SU-DHL-6 (cell line): ENCODE results near the gene TRDN.

Source experiments
- H2AFZ ChIP-seq: fragments of 200-600 bp; sonication (generic); 2 replicates; pipeline ENCODE4 v1.6.1; 2014; ENCODE audit warnings: low read depth, mild to moderate bottlenecking, moderate library complexity, mixed read lengths, antibody characterized with exemption, low read length; ENCODE audit not compliant: severe bottlenecking
- H3F3A ChIP-seq: fragments of 200-600 bp; shearing (Covaris generic); 2 replicates; pipeline ENCODE4 v1.6.0; 2016; ENCODE audit warnings: antibody characterized with exemption, mild to moderate bottlenecking; ENCODE audit not compliant: insufficient read depth
- H3K27ac ChIP-seq: fragments of 200-600 bp; sonication (generic); 2 replicates; pipeline ENCODE4 v1.5.1; 2016; ENCODE audit warnings: low read depth, mild to moderate bottlenecking, low read length, moderate library complexity, mixed read lengths
- H3K27me3 ChIP-seq: fragments of 200-600 bp; sonication (generic), shearing (Covaris generic); 2 replicates; pipeline ENCODE4 v1.6.0; 2014; ENCODE audit warnings: mild to moderate bottlenecking, low read length
- H3K36me3 ChIP-seq: fragments of 200-600 bp; sonication (generic); 2 replicates; pipeline ENCODE4 v1.6.1; 2014; ENCODE audit warnings: mild to moderate bottlenecking, low read length, mixed read lengths
- H3K4me2 ChIP-seq: fragments of 300-600, 200-600 bp; shearing (Covaris generic), sonication (generic); 2 replicates; pipeline ENCODE4 v1.6.0; 2014; ENCODE audit warnings: low read length, low read depth, mild to moderate bottlenecking; ENCODE audit not compliant: poor library complexity, severe bottlenecking
- H3K4me3 ChIP-seq: fragments of 200-600 bp; sonication (generic); 2 replicates; pipeline ENCODE4 v1.5.1; 2014; ENCODE audit warnings: antibody characterized with exemption, low read length, mild to moderate bottlenecking, mixed read lengths; ENCODE audit not compliant: insufficient read depth, poor library complexity, severe bottlenecking
- H3K79me2 ChIP-seq: fragments of 200-600 bp; sonication (generic); 2 replicates; pipeline ENCODE4 v1.6.1; 2014; ENCODE audit warnings: mild to moderate bottlenecking, low read length, moderate library complexity; ENCODE audit not compliant: insufficient read depth
- H3K9ac ChIP-seq: fragments of 200-600 bp; sonication (generic); 2 replicates; pipeline ENCODE4 v1.7.0; 2014; ENCODE audit warnings: mild to moderate bottlenecking, low read length
- H3K9me2 ChIP-seq: fragments of 200-600 bp; sonication (generic); replicated peaks from 2 replicates; pipeline ENCODE4 v1.6.1; 2014; ENCODE audit warnings: low read length; ENCODE audit not compliant: insufficient read depth
- H3K9me3 ChIP-seq: fragments of 200-600 bp; sonication (generic); 2 replicates; pipeline ENCODE4 v1.6.1; 2014; ENCODE audit warnings: low read length, mixed read lengths; ENCODE audit not compliant: insufficient read depth
- H4K20me1 ChIP-seq: fragments of 200-600 bp; sonication (generic); 2 replicates; pipeline ENCODE4 v1.6.1; 2014; ENCODE audit warnings: low read depth, mild to moderate bottlenecking, antibody characterized with exemption, low read length, moderate library complexity, mixed read lengths
- CTCF ChIP-seq: fragments of 200-600 bp; sonication (generic); IDR thresholded peaks from one replicate; pipeline ENCODE4 v1.5.1; 2017; ENCODE audit warnings: antibody characterized with exemption, mild to moderate bottlenecking, low read length, moderate library complexity; ENCODE audit not compliant: insufficient read depth, poor library complexity, severe bottlenecking
- EZH2phosphoT487 ChIP-seq: fragments of 200-600 bp; sonication (generic), shearing (Covaris generic); conservative IDR thresholded peaks from 2 replicates; pipeline ENCODE4 v1.6.1; 2018; ENCODE audit warnings: mild to moderate bottlenecking, antibody characterized with exemption, low read length, moderate library complexity, mixed read lengths

Gene TRDN

GRCh38 chr6:123448306-123448884, 188.4 kb downstream of the TRDN start:
- no peak overlapping the region for H2AFZ ChIP-seq
- H3K79me2 ChIP-seq, result no peaks in the 10 kb centered on the region
- no peaks in the 10 kb centered on the region for H3F3A ChIP-seq
- no peaks in the 10 kb centered on the region for H3K9me2 ChIP-seq
- H4K20me1 ChIP-seq, result no peaks in the 10 kb centered on the region
- H3K27ac ChIP-seq, result no peak overlapping the region
- H3K9ac ChIP-seq, result no peak overlapping the region
- H3K27me3 ChIP-seq, result no peaks in the 10 kb centered on the region
- no peak overlapping the region for H3K4me2 ChIP-seq
- H3K4me3 ChIP-seq, result no peak overlapping the region
- H3K9me3 ChIP-seq, result no peaks in the 10 kb centered on the region
- no peaks in the 10 kb centered on the region for H3K36me3 ChIP-seq
- no peak for TF ChIP-seq CTCF

GRCh38 chr6:123447315-123447937, 189.3 kb downstream of the TRDN start:
- TF ChIP-seq CTCF, result no peak
- TF ChIP-seq EZH2phosphoT487, result no peak
- Histone ChIP-seq H4K20me1 (no peaks in the 10 kb centered on the region), H3K36me3 (no peaks in the 10 kb centered on the region), H3F3A (no peaks in the 10 kb centered on the region), H3K9me3 (no peaks in the 10 kb centered on the region), H3K4me3 (no peak overlapping the region), H3K9ac (no peak overlapping the region), H3K9me2 (no peaks in the 10 kb centered on the region), H3K27ac (no peak overlapping the region), H3K27me3 (no peaks in the 10 kb centered on the region), H2AFZ (no peak overlapping the region), H3K4me2 (no peak overlapping the region), H3K79me2 (no peaks in the 10 kb centered on the region)

GRCh38 chr6:123439371-123439770, 197.4 kb downstream of the TRDN start:
- Histone ChIP-seq H3K9me2 (no peaks in the 10 kb centered on the region), H4K20me1 (no peaks in the 10 kb centered on the region), H3K4me2 (no peak overlapping the region), H3K79me2 (no peaks in the 10 kb centered on the region), H2AFZ (no peak overlapping the region), H3F3A (no peaks in the 10 kb centered on the region), H3K9me3 (no peaks in the 10 kb centered on the region), H3K9ac (no peak overlapping the region), H3K4me3 (no peak overlapping the region), H3K27ac (no peak overlapping the region), H3K27me3 (no peaks in the 10 kb centered on the region), H3K36me3 (no peaks in the 10 kb centered on the region)
- TF ChIP-seq EZH2phosphoT487 (no peak), CTCF (no peak)
